SKM-1 (cell line): ENCODE data around the gene RPL26.
"Not testable (repeated sequence)": the region's sequence is repeated elsewhere in the genome, so short reads cannot be mapped to it uniquely, and the experiment has no call there.

ENCODE experiments used
- DNase-seq: peaks from one replicate; lab custom pipeline; 2025; ENCODE audit not compliant: unreplicated experiment; lab: John Stamatoyannopoulos, UW

RPL26 gene

GRCh38 chr17:8368193-8368592 lies 14.8 kb downstream of the RPL26 start:
- no peak for DNase-seq

GRCh38 chr17:8366231-8366630 lies 16.8 kb downstream of the RPL26 start:
- DNase-seq = no peak

GRCh38 chr17:8365143-8365542 lies 17.9 kb downstream of the RPL26 start:
- DNase-seq = no peak

GRCh38 chr17:8362651-8363332 lies 20.2 kb downstream of the RPL26 start:
- DNase-seq = no peak

GRCh38 chr17:8360751-8361150 lies 22.2 kb downstream of the RPL26 start:
- DNase-seq = no peak

- DNase-seq = no peak
Observed at GRCh38 chr17:8360260-8360659, 22.7 kb downstream of the RPL26 start.

- no peak for DNase-seq
Observed at GRCh38 chr17:8359769-8360168, 23.2 kb downstream of the RPL26 start.

- DNase-seq = no peak
Observed at GRCh38 chr17:8357910-8358309, 25.1 kb downstream of the RPL26 start.

GRCh38 chr17:8354236-8354635 lies 28.8 kb downstream of the RPL26 start:
- no peak for DNase-seq

- no peak for DNase-seq
Observed at GRCh38 chr17:8353736-8354135, 29.3 kb downstream of the RPL26 start.

- no peak for DNase-seq
Observed at GRCh38 chr17:8350339-8350738, 32.7 kb downstream of the RPL26 start.

- not testable (repeated sequence) for DNase-seq
Observed at GRCh38 chr17:8347001-8347400, 36.0 kb downstream of the RPL26 start.

GRCh38 chr17:8345951-8346665 lies 36.9 kb downstream of the RPL26 start:
- DNase-seq = no peak

GRCh38 chr17:8345052-8345690 lies 37.8 kb downstream of the RPL26 start:
- no peak for DNase-seq

GRCh38 chr17:8341456-8341855 lies 41.5 kb downstream of the RPL26 start:
- DNase-seq = no peak

GRCh38 chr17:8339540-8339939 lies 43.5 kb downstream of the RPL26 start, which contains the start of gene ODF4:
TSS of gene ODF4 (plus strand) at chr17:8339840. CDS start at chr17:8340052, 212 bp downstream.
- no peak for DNase-seq

GRCh38 chr17:8338753-8339140 lies 44.2 kb downstream of the RPL26 start:
- no peak for DNase-seq

- DNase-seq = no peak
Observed at GRCh38 chr17:8337802-8338752, 44.9 kb downstream of the RPL26 start.

- DNase-seq = no peak
Observed at GRCh38 chr17:8333281-8333680, 49.7 kb downstream of the RPL26 start.

GRCh38 chr17:8332688-8333087 lies 50.3 kb downstream of the RPL26 start:
- no peak for DNase-seq

- DNase-seq = no peak
Observed at GRCh38 chr17:8332128-8332527, 50.9 kb downstream of the RPL26 start.
